ENCODE data around the gene BABAM2.

- TF ChIP-seq POLR2AphosphoS5 (IDR thresholded peaks at IDR 0.05) (no peak), CTCF (IDR thresholded peaks at IDR 0.05) (no peak), POLR2A (IDR thresholded peaks at IDR 0.05) (no peak)
These were observed 366.7 kb downstream of the BABAM2 start for GRCh38 chr2:28257182-28257581.

Measured in sigmoid colon (tissue), 4 donors.